Smooth muscle cell (in vitro differentiated cells): ENCODE results near the gene PDE11A. TPM values are rescaled to one million over a fixed set of nuclear protein-coding genes. Genes with fewer than 3 reads are reported as not detected.

Experiments used
- DNase-seq: peaks from one replicate; lab custom pipeline; 2025; ENCODE audit not compliant: unreplicated experiment; lab: John Stamatoyannopoulos, UW
- H2AFZ ChIP-seq: fragments of 200-600 bp; sonication (generic); 2 replicates; pipeline ENCODE4 v1.6.0; 2016; ENCODE audit warnings: antibody characterized with exemption, low read depth, mild to moderate bottlenecking
- H3F3A ChIP-seq: fragments of 200-600 bp; sonication (generic); 2 replicates; pipeline ENCODE4 v1.6.0; 2017; ENCODE audit warnings: antibody characterized with exemption, low read depth
- H3K27ac ChIP-seq: fragments of 200-600 bp; sonication (generic); 2 replicates; pipeline ENCODE4 v1.5.1; 2016; ENCODE audit warnings: low read depth, mild to moderate bottlenecking
- H3K27me3 ChIP-seq: fragments of 200-600 bp; sonication (generic); 2 replicates; pipeline ENCODE4 v1.6.1; 2016; ENCODE audit warnings: low read depth, mild to moderate bottlenecking
- H3K36me3 ChIP-seq: fragments of 200-600 bp; sonication (generic); 2 replicates; pipeline ENCODE4 v1.5.1; 2016; ENCODE audit warnings: low read depth
- H3K4me1 ChIP-seq: fragments of 200-600 bp; sonication (generic); 2 replicates; pipeline ENCODE4 v1.5.1; 2016; ENCODE audit warnings: low read depth
- H3K4me2 ChIP-seq: fragments of 200-600 bp; sonication (generic); 2 replicates; pipeline ENCODE4 v1.6.0; 2016; ENCODE audit warnings: mild to moderate bottlenecking
- H3K4me3 ChIP-seq: fragments of 200-600 bp; sonication (generic); 2 replicates; pipeline ENCODE4 v1.5.1; 2016; ENCODE audit warnings: mild to moderate bottlenecking
- H3K79me2 ChIP-seq: fragments of 200-600 bp; sonication (generic); 2 replicates; pipeline ENCODE4 v1.6.0; 2016; ENCODE audit warnings: low read depth, mild to moderate bottlenecking
- H3K9ac ChIP-seq: fragments of 200-600 bp; sonication (generic); 2 replicates; pipeline ENCODE4 v1.6.0; 2016; ENCODE audit warnings: low read depth
- H3K9me3 ChIP-seq: fragments of 200-600 bp; sonication (generic); replicated peaks from 2 replicates; pipeline ENCODE4 v1.5.1; 2016; ENCODE audit warnings: low read depth
- H4K20me1 ChIP-seq: fragments of 200-600 bp; sonication (generic); 2 replicates; pipeline ENCODE4 v1.6.0; 2016; ENCODE audit warnings: low read depth
- WGBS: methylation state at CpG from one replicate; pipeline ENCODE4 v1.1.7; 2016; ENCODE audit warnings: low lambda C conversion rate; 5-methylcytosine and 5-hydroxymethylcytosine counted together
- polyA plus RNA-seq: library from polyadenylated mRNA; unstranded; fragments of >200 nt; fragmentation: Nextera tagmentation; extraction: Ambion mirVana; gene quantifications from 2 replicates; pipeline ENCODE4 v1.2.1, GENCODE V29; 2016
- total RNA-seq: library from RNA; depleted of rRNA; stranded (reverse); fragments of >200 nt; gene quantifications from 2 replicates; pipeline ENCODE4 v1.2.3, GENCODE V29; 2014
- TF ChIP-seq, protein P1 (sequence below): fragments of 200-600 bp; sonication (generic); IDR thresholded peaks from 2 replicates; pipeline ENCODE4 v1.5.1; 2017; ENCODE audit warnings: borderline replicate concordance, mild to moderate bottlenecking, antibody characterized with exemption; ENCODE audit not compliant: insufficient read depth, poor library complexity, severe bottlenecking

Gene PDE11A
- total and polyA plus RNA-seq, 2 experiments from 2014 or later = under 0.01 TPM; not detected in 1

- DNase-seq = no peak
Observed at GRCh38 chr2:178070824-178071223, 1.8 kb downstream of the PDE11A start.

GRCh38 chr2:178069551-178069950 lies 3.0 kb downstream of the PDE11A start:
- Histone ChIP-seq H3K9ac (no peak overlapping the region), H3K27ac (no peak overlapping the region), H3F3A (no peaks in the 10 kb centered on the region), H3K79me2 (no peaks in the 10 kb centered on the region), H2AFZ (no peak overlapping the region), H3K4me2 (no peak overlapping the region), H3K27me3 (peaks cover 7% of the 10 kb centered on the region), H3K36me3 (no peaks in the 10 kb centered on the region), H3K4me1 (peaks cover 6% of the 10 kb centered on the region), H4K20me1 (no peaks in the 10 kb centered on the region), H3K9me3 (no peaks in the 10 kb centered on the region), H3K4me3 (no peak overlapping the region)
- TF ChIP-seq, protein P1, sequence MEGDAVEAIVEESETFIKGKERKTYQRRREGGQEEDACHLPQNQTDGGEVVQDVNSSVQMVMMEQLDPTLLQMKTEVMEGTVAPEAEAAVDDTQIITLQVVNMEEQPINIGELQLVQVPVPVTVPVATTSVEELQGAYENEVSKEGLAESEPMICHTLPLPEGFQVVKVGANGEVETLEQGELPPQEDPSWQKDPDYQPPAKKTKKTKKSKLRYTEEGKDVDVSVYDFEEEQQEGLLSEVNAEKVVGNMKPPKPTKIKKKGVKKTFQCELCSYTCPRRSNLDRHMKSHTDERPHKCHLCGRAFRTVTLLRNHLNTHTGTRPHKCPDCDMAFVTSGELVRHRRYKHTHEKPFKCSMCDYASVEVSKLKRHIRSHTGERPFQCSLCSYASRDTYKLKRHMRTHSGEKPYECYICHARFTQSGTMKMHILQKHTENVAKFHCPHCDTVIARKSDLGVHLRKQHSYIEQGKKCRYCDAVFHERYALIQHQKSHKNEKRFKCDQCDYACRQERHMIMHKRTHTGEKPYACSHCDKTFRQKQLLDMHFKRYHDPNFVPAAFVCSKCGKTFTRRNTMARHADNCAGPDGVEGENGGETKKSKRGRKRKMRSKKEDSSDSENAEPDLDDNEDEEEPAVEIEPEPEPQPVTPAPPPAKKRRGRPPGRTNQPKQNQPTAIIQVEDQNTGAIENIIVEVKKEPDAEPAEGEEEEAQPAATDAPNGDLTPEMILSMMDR = no peak
- 82% methylated on average over 1 of the region's 1 CpG for WGBS
- no peak for DNase-seq

More at GRCh38 chr2:178070824-178071223, 1.8 kb downstream of the PDE11A start:
- H2AFZ ChIP-seq = no peak overlapping the region
- H3K27ac ChIP-seq = no peak overlapping the region
- 46% methylated on average over 2 of the region's 2 CpGs for WGBS
- no peak overlapping the region for H3K9ac ChIP-seq
- TF ChIP-seq, protein P1 = no peak
- no peaks in the 10 kb centered on the region for H4K20me1 ChIP-seq
- no peaks in the 10 kb centered on the region for H3K36me3 ChIP-seq
- H3K79me2 ChIP-seq = no peaks in the 10 kb centered on the region
- H3F3A ChIP-seq = no peaks in the 10 kb centered on the region
- peaks cover 7% of the 10 kb centered on the region for H3K27me3 ChIP-seq
- no peak overlapping the region for H3K4me3 ChIP-seq
- H3K4me2 ChIP-seq = no peak overlapping the region
- H3K4me1 ChIP-seq = peaks cover 6% of the 10 kb centered on the region
- no peaks in the 10 kb centered on the region for H3K9me3 ChIP-seq

DNA sequence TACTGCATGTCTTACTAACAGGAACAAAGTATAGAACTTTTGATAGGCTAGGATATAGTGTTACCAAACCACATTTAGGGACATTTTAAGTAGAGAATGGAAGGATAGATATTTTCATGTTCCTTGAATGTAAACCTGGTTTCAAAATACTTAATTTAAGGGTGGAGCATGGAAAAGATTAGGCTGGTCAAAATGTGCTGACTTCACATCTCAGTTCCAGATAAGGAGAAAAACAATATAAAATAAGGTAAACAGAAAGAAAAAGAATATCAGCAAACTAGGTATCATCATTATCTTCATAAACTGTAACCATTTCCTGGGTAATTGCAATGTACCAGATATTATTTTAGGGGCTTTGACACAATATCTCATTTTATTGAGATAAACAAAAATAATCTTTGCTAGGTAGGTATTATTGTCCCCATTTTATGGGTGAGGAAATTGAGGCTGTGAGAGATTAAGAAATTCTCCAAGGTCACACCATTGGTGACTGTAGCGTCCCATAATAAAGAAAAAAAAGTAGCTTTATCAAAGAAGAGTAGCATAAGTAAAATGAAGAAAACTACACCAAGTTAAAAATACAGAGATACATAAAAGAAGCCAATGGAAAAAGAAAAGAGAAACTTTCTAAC lies 3.6 kb downstream of the PDE11A start:
- TF ChIP-seq, protein P1 = no peak
- Histone ChIP-seq H3K27ac (no peak overlapping the region), H3K4me1 (peaks cover 6% of the 10 kb centered on the region), H3K36me3 (no peaks in the 10 kb centered on the region), H3K4me2 (no peak overlapping the region), H3F3A (no peaks in the 10 kb centered on the region), H3K9me3 (no peaks in the 10 kb centered on the region), H4K20me1 (no peaks in the 10 kb centered on the region), H3K79me2 (no peaks in the 10 kb centered on the region), H3K4me3 (no peak overlapping the region), H2AFZ (no peak overlapping the region), H3K9ac (no peak overlapping the region), H3K27me3 (peaks cover 9% of the 10 kb centered on the region)
- WGBS = 85% methylated on average over 1 of the region's 1 CpG
- no peak for DNase-seq
